ENCODE measurements around the gene OPN1SW.

Gene OPN1SW

GRCh38 chr7:128745706-128746105, 29.9 kb downstream of the OPN1SW start:
- Histone ChIP-seq H3K27ac (ENCODE audit: low read depth, low read length, poor library complexity, severe bottlenecking) (no peak overlapping the region), H3K4me1 (ENCODE audit: insufficient read depth, low read length, severe bottlenecking) (peaks cover 9% of the 10 kb centered on the region), H3K9me2 (ENCODE audit: low read depth, low read length) (no peaks in the 10 kb centered on the region), H3F3A (ENCODE audit: insufficient read depth, low read length) (no peaks in the 10 kb centered on the region), H3K9ac (ENCODE audit: low read length) (no peak overlapping the region), H3K36me3 (ENCODE audit: insufficient read depth, low read length) (peaks cover 50% of the 10 kb centered on the region), H3K4me2 (ENCODE audit: low read length) (no peak overlapping the region), H3K9me3 (ENCODE audit: low read length) (no peaks in the 10 kb centered on the region), H2AFZ (ENCODE audit: low read length) (no peak overlapping the region), H4K20me1 (ENCODE audit: insufficient read depth, low read length) (peaks cover 2% of the 10 kb centered on the region; the same call in 1 of the 2 replicates), H3K27me3 (ENCODE audit: insufficient read depth, low read length) (no peaks in the 10 kb centered on the region), H3K4me3 (ENCODE audit: low read depth, low read length, poor library complexity, severe bottlenecking) (no peak overlapping the region), H3K79me2 (ENCODE audit: insufficient read depth, low read length) (peaks cover 85% of the 10 kb centered on the region)
- TF ChIP-seq EZH2 (IDR thresholded peaks at IDR 0.05; ENCODE audit: borderline replicate concordance, low read length) = no peak
- TF ChIP-seq CTCF (IDR thresholded peaks at IDR 0.05; ENCODE audit: low read length) = no peak

- Histone ChIP-seq H3K27me3 (ENCODE audit: insufficient read depth, low read length) (no peaks in the 10 kb centered on the region), H3K4me2 (ENCODE audit: low read length) (no peak overlapping the region), H3K9me2 (ENCODE audit: low read depth, low read length) (no peaks in the 10 kb centered on the region), H3K4me3 (ENCODE audit: low read depth, low read length, poor library complexity, severe bottlenecking) (no peak overlapping the region), H3F3A (ENCODE audit: insufficient read depth, low read length) (no peaks in the 10 kb centered on the region), H3K27ac (ENCODE audit: low read depth, low read length, poor library complexity, severe bottlenecking) (no peak overlapping the region), H3K79me2 (ENCODE audit: insufficient read depth, low read length) (peaks cover 96% of the 10 kb centered on the region), H2AFZ (ENCODE audit: low read length) (no peak overlapping the region), H3K9me3 (ENCODE audit: low read length) (no peaks in the 10 kb centered on the region), H3K36me3 (ENCODE audit: insufficient read depth, low read length) (peaks cover 38% of the 10 kb centered on the region), H4K20me1 (ENCODE audit: insufficient read depth, low read length) (peaks cover 2% of the 10 kb centered on the region; the same call in 1 of the 2 replicates), H3K4me1 (ENCODE audit: insufficient read depth, low read length, severe bottlenecking) (peaks cover 18% of the 10 kb centered on the region), H3K9ac (ENCODE audit: low read length) (no peak overlapping the region)
- no peak for TF ChIP-seq CTCF (IDR thresholded peaks at IDR 0.05; ENCODE audit: low read length)
- no peak for TF ChIP-seq EZH2 (IDR thresholded peaks at IDR 0.05; ENCODE audit: borderline replicate concordance, low read length)
Measured at GRCh38 chr7:128744366-128744905, 31.2 kb downstream of the OPN1SW start.

GRCh38 chr7:128743112-128743772, 32.4 kb downstream of the OPN1SW start:
- Histone ChIP-seq H3K79me2 (ENCODE audit: insufficient read depth, low read length) (peaks cover 89% of the 10 kb centered on the region), H4K20me1 (ENCODE audit: insufficient read depth, low read length) (no peaks in the 10 kb centered on the region; the same call in 1 of the 2 replicates), H3K27ac (ENCODE audit: low read depth, low read length, poor library complexity, severe bottlenecking) (no peak overlapping the region), H2AFZ (ENCODE audit: low read length) (no peak overlapping the region), H3K36me3 (ENCODE audit: insufficient read depth, low read length) (peaks cover 26% of the 10 kb centered on the region), H3K4me3 (ENCODE audit: low read depth, low read length, poor library complexity, severe bottlenecking) (no peak overlapping the region), H3K9me3 (ENCODE audit: low read length) (no peaks in the 10 kb centered on the region), H3K4me1 (ENCODE audit: insufficient read depth, low read length, severe bottlenecking) (peaks cover 24% of the 10 kb centered on the region), H3K9ac (ENCODE audit: low read length) (no peak overlapping the region), H3K9me2 (ENCODE audit: low read depth, low read length) (no peaks in the 10 kb centered on the region), H3K4me2 (ENCODE audit: low read length) (no peak overlapping the region), H3F3A (ENCODE audit: insufficient read depth, low read length) (no peaks in the 10 kb centered on the region), H3K27me3 (ENCODE audit: insufficient read depth, low read length) (no peaks in the 10 kb centered on the region)
- TF ChIP-seq CTCF (IDR thresholded peaks at IDR 0.05; ENCODE audit: low read length) = no peak
- TF ChIP-seq EZH2 (IDR thresholded peaks at IDR 0.05; ENCODE audit: borderline replicate concordance, low read length) = no peak

Measured in OCI-LY1 (cell line).